ENCODE data around the gene GSN. TPM values are rescaled to one million over a fixed set of nuclear protein-coding genes. Genes with fewer than 3 reads are reported as not detected.

GSN gene
- total RNA-seq, 1 donor from 2014 or later, result 35.0 TPM

DNA sequence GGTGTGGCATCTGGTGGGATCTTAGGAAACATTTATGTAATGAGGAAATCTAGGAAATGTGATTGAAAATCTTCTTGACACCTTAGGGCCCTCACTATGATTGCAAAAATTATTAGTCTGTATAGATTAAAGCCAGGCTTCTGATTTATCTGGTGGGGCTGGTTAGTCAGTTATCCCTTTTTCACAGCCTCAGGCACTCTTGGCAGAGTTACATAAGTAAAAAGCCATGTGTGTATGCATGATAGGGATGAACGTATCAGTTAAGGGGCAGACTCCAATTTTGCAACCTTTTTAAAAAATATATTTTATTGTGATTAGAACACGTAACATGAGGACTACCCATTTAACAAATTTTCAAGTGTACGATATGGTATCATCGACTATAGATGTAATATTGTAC lies 35.7 kb upstream of the GSN start:
- no peak for DNase-seq (ENCODE audit: low spot score, unreplicated experiment)
- Mint-ChIP-seq H3K27me3 (no peaks in the 10 kb centered on the region), H3K36me3 (ENCODE audit: insufficient read depth) (no peaks in the 10 kb centered on the region), H3K9me3 (ENCODE audit: low read depth) (no peaks in the 10 kb centered on the region), H3K27ac (no peak overlapping the region), H3K4me3 (ENCODE audit: low read depth) (no peak overlapping the region), H3K4me1 (ENCODE audit: low read depth) (peaks cover 2% of the 10 kb centered on the region)
- TF ChIP-seq, protein P1, sequence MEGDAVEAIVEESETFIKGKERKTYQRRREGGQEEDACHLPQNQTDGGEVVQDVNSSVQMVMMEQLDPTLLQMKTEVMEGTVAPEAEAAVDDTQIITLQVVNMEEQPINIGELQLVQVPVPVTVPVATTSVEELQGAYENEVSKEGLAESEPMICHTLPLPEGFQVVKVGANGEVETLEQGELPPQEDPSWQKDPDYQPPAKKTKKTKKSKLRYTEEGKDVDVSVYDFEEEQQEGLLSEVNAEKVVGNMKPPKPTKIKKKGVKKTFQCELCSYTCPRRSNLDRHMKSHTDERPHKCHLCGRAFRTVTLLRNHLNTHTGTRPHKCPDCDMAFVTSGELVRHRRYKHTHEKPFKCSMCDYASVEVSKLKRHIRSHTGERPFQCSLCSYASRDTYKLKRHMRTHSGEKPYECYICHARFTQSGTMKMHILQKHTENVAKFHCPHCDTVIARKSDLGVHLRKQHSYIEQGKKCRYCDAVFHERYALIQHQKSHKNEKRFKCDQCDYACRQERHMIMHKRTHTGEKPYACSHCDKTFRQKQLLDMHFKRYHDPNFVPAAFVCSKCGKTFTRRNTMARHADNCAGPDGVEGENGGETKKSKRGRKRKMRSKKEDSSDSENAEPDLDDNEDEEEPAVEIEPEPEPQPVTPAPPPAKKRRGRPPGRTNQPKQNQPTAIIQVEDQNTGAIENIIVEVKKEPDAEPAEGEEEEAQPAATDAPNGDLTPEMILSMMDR (IDR thresholded peaks at IDR 0.05; ENCODE audit: unreplicated experiment), result no peak

DNA sequence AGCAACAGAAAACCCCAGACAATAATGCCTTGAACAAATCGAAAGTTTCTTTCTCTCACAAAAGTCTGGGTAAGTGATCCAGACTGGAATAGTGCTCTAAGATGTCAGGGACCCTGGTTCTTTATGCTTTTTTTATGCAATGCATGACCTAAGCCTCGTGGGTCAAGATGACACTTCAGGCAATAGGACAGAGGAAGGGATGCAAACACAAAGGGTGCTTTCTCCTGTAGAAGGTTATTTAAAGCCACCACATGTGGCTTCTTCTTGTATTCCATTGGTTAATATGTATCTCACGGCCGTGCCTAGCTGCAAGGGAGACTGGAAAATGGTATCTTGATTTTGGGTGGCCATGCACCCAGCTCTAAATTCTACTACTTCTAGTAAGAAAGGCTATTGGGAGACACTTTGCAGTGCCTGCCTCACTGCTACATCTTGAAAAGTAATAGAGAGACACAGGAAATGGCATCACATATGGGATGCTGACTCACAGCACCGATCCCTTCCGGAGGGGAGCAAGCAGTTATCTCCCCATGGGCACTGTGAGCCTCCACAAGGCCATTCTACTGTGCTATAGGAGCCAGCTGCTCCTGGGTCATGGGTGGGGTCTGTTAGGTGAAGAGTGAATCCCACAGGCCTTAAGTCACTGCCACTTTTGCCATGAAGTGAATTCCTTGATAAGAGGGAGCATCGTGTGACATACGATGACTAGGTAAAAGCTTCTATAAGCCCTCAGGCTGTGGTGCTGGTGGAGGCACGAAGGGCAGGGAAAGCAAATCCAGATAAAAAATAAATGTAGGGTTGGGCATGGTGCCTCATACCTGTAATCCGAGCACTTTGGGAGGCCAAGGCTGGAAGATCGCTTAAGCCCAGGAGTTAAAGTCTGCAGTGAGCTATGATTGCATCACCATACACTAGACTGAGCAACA lies 33.8 kb upstream of the GSN start:
- Mint-ChIP-seq H3K9me3 (ENCODE audit: low read depth) (no peaks in the 10 kb centered on the region), H3K36me3 (ENCODE audit: insufficient read depth) (no peaks in the 10 kb centered on the region), H3K4me1 (ENCODE audit: low read depth) (peaks cover 7% of the 10 kb centered on the region), H3K27ac (no peak overlapping the region), H3K4me3 (ENCODE audit: low read depth) (no peak overlapping the region), H3K27me3 (no peaks in the 10 kb centered on the region)
- TF ChIP-seq, protein P1 (IDR thresholded peaks at IDR 0.05; ENCODE audit: unreplicated experiment), result no peak
- DNase-seq (ENCODE audit: low spot score, unreplicated experiment), result no peak

DNA sequence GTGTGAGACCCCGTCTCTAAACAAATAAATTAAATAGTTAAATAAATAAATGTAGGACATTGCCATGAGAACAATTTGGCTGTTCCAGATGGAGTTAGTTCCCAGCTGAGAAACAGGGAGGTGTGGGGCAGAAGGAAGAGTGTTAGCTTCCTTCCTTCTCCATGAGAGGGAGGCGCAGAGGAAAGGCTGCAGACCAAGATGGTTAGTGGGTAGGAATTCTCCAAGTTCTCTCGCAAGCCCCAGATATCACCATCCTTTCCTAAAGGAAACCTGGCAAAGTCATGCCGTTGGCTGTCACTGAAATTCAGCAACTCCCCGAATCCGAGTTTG lies 33.2 kb upstream of the GSN start:
- no peaks in the 10 kb centered on the region for H3K36me3 Mint-ChIP-seq (ENCODE audit: insufficient read depth)
- no peaks in the 10 kb centered on the region for H3K9me3 Mint-ChIP-seq (ENCODE audit: low read depth)
- no peak overlapping the region for H3K27ac Mint-ChIP-seq
- H3K4me3 Mint-ChIP-seq (ENCODE audit: low read depth), result no peak overlapping the region
- DNase-seq (ENCODE audit: low spot score, unreplicated experiment), result no peak
- peaks cover 7% of the 10 kb centered on the region for H3K4me1 Mint-ChIP-seq (ENCODE audit: low read depth)
- TF ChIP-seq, protein P1 (IDR thresholded peaks at IDR 0.05; ENCODE audit: unreplicated experiment), result no peak
- no peaks in the 10 kb centered on the region for H3K27me3 Mint-ChIP-seq

DNA sequence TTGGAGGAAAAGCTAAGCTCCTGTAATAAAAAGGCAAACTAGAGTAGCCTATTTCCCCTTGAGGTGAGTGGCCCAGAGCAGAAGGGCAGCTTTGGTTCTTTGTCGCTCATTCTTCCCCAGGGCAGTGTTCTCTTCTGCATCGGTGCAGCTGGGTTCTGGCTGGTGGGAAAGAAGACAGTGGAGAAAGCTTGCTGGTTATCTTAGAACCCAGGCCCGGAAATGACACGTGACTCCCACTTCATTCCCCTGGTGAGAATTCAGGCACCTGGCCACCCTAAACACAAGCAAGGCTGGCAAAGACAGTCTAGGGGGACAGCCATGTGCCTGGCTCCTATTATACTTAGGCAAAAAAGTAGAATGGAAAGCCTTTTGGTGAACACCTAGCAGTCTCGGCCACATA lies 32.5 kb upstream of the GSN start:
- Mint-ChIP-seq H3K4me3 (ENCODE audit: low read depth) (no peak overlapping the region), H3K9me3 (ENCODE audit: low read depth) (no peaks in the 10 kb centered on the region), H3K27ac (no peak overlapping the region), H3K4me1 (ENCODE audit: low read depth) (peaks cover 7% of the 10 kb centered on the region), H3K36me3 (ENCODE audit: insufficient read depth) (no peaks in the 10 kb centered on the region), H3K27me3 (no peaks in the 10 kb centered on the region)
- TF ChIP-seq, protein P1 (IDR thresholded peaks at IDR 0.05; ENCODE audit: unreplicated experiment), result no peak
- DNase-seq (ENCODE audit: low spot score, unreplicated experiment), result no peak

DNA sequence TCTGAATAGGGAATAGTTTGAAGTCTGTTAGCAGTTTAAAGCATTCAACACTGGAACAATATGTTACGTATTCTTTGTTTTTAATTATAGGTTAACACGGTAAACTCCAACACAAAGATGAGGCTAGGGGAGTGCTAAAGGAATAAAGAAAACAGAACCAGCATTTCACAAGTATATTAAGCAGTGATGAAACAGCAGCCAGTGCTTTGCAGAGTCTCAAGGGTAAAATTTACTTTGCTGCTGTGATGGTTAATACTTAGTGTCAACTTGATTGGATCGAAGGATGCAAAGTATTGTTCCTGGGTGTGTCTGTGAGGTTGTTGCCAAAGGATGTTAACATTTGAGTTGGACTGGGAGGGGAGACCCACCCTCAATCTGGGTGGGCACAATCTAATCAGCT lies 30.0 kb upstream of the GSN start:
- Mint-ChIP-seq H3K27ac (no peak overlapping the region), H3K27me3 (no peaks in the 10 kb centered on the region), H3K4me3 (ENCODE audit: low read depth) (no peak overlapping the region), H3K4me1 (ENCODE audit: low read depth) (peaks cover 11% of the 10 kb centered on the region), H3K36me3 (ENCODE audit: insufficient read depth) (no peaks in the 10 kb centered on the region), H3K9me3 (ENCODE audit: low read depth) (no peaks in the 10 kb centered on the region)
- TF ChIP-seq, protein P1 (IDR thresholded peaks at IDR 0.05; ENCODE audit: unreplicated experiment), result no peak
- DNase-seq (ENCODE audit: low spot score, unreplicated experiment), result no peak
